Astrocyte of the spinal cord (primary cell): ENCODE results near the gene PPP1R14C.

ENCODE experiments used
- DNase-seq: peaks from one replicate; pipeline ENCODE4 v3.0.0; 2011; ENCODE audit warnings: low read depth, low spot score
- H3K4me3 ChIP-seq: 2 replicates; pipeline ENCODE4 v1.5.1; 2011; ENCODE audit warnings: low read depth, mild to moderate bottlenecking, low read length, moderate library complexity
- in situ Hi-C: cut with HindIII; loops from 2 replicates; pipeline ENCODE4 v1.10.0; 2017; ENCODE audit warnings: low sequenced_read_pairs
- TF ChIP-seq, protein P1 (sequence below): IDR thresholded peaks from 2 replicates; pipeline ENCODE4 v1.5.1; 2012; ENCODE audit warnings: low read depth, mild to moderate bottlenecking, low read length, inconsistent platforms

The PPP1R14C gene

DNA sequence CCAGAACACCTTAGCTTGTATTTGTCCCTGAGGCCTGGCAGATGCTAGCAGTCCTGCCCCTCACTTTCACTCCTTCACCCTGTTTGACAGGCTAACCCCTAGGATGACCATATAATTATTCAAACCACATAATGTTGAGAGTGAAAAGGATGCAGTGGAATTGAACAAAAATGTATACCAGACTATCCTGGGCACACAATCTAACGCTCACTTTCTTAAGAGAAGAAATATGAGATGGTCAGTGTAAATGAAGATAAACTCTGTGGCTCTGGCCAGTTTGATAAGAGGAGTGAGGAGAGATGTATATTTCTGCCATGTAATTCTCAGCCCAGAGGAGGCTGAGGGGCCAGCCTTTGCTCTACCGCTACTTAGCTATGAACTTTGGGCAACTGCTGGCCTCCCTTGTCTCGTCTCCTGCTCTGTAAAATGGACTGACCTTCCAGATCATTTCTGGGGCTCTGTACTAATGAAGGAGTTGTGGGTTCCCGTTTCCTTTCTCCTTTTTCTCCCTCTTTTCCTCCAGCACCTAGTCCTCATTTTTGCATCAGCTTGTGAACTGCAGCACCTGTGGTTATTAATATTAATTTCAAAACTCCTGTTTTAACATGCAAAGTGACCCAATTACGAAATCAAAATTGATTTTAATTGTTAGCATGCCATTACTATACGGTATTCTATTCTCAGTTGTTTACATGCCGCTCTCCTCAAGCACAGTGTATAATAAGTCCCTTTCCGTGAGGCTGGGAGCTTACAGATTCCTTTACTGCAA is 133.5 kb downstream of the PPP1R14C start:
- H3K4me3 ChIP-seq = no peak overlapping the region
- TF ChIP-seq, protein P1, sequence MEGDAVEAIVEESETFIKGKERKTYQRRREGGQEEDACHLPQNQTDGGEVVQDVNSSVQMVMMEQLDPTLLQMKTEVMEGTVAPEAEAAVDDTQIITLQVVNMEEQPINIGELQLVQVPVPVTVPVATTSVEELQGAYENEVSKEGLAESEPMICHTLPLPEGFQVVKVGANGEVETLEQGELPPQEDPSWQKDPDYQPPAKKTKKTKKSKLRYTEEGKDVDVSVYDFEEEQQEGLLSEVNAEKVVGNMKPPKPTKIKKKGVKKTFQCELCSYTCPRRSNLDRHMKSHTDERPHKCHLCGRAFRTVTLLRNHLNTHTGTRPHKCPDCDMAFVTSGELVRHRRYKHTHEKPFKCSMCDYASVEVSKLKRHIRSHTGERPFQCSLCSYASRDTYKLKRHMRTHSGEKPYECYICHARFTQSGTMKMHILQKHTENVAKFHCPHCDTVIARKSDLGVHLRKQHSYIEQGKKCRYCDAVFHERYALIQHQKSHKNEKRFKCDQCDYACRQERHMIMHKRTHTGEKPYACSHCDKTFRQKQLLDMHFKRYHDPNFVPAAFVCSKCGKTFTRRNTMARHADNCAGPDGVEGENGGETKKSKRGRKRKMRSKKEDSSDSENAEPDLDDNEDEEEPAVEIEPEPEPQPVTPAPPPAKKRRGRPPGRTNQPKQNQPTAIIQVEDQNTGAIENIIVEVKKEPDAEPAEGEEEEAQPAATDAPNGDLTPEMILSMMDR = no peak
- DNase-seq = no peak
- in situ Hi-C loops = no loop called here

DNA sequence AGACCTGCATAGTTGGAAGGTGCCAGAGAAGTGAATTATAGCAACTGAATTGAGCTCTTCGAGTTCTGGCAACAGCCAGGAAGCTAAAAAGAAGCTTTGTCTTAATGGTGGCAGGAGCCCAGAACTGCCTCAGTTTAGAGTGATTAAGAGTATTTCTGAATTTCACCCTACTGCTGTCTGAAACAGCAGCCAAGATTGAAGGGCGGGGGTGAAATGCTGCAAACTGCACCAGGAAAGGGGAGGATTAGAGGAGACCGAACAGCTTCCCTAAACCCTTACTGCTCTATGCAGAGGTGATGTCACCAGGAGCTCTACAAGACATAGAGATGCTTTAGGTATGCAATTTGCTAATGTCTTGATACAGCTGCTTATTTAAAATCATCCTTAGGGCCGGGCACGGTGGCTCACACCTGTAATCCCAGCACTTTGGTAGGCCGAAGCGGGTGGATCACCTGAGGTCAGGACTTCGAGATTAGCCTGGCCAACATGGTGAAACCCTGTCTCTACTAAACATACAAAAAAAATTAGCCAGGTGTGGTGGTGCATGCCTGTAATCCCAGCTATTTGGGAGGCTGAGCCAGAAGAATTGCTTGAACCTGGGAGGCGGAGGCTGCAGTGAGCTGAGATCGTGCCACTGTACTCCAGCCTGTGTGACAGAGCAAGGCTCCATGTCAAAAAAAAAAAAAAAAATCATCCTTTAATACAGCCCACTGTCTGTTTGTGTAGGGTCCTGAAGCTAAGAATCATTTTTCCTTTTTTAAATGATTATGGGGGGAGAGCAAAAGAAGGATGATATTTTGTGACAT is 134.3 kb downstream of the PPP1R14C start:
- no peak overlapping the region for H3K4me3 ChIP-seq
- in situ Hi-C loops = no loop called here
- TF ChIP-seq, protein P1 = no peak
- DNase-seq = no peak

DNA sequence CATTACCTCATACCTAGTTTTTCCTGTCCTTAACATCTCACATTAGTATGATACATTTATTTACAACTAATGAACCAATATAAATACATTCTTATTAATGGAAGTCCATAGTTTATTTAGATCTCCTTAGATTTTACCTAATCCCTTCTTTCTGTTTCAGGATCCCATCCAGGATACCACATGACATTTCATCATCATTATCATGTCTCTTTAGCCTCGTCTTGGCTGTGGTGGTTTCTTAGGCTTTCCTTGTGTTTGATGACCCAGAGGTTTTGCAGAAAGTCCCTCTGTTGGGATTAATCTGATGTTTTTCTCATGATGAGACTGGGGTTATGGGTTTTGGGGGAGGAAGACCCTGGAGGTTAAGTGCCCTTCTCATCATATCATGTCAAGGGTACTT is 136.7 kb downstream of the PPP1R14C start:
- TF ChIP-seq, protein P1 = no peak
- no peak for DNase-seq
- H3K4me3 ChIP-seq = no peak overlapping the region
- in situ Hi-C loops = no loop called here

DNA sequence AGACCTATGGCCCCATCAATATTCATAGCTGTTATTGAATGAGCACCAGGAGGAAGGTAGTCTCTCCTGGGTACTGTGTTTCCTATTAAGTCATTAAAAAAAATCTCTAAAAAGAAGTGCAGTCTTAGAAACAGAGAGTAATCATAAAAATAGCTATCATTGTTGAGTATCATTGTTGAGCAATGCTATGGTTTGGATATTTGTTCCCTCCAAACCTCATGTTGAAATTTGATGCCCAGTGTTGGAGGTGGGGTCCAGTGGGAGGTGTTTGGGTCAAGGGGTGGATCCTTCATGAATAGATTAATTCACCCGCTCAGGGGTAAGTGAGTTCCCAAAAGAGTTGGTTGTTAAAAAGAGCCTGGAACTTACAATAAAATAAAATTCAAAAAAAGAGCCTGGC is 137.9 kb downstream of the PPP1R14C start:
- in situ Hi-C loops = no loop called here
- TF ChIP-seq, protein P1 = no peak
- no peak overlapping the region for H3K4me3 ChIP-seq
- DNase-seq = no peak

DNA sequence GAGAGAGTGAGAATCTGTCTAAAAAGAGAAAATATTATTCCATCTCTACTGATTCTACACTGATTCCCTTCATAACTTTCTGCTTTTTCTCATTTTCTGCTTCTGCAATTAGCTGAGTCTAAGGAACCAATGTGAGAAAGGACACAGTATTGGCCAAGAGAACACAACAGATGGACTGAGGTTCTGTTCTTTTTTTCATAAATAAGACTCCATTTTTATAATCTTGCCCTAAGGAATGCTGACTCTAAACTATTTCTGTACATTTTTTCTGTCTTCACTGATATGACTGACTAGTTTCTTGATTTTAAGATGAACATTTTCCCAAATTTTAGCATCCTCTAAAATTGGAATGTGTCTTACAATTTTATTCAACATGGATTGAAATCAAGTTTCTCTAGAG is 138.9 kb downstream of the PPP1R14C start:
- in situ Hi-C loops = no loop called here
- TF ChIP-seq, protein P1 = no peak
- no peak for DNase-seq
- no peak overlapping the region for H3K4me3 ChIP-seq

DNA sequence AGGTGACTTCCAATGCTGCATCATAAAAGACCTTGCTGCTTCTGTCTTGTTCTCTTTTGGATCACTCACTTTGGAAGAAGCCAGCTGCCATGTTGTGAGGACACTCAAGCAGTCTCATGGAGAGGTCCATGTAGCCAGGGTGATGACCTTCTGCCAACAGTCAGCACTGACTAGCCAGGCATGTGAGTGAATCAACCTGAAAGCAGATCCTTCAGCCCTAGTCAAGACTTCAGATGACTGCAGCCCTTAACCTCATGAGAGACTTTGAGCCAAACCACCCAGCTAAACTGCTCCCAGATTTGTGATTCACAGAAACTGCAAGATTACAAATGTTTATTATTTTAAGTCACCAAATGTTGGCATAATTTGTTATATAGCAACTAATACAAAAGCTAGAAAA is 140.0 kb downstream of the PPP1R14C start:
- TF ChIP-seq, protein P1 = no peak
- H3K4me3 ChIP-seq = no peak overlapping the region
- in situ Hi-C loops = no loop called here
- no peak for DNase-seq
